HG03439 (cell line): Measurements from ENCODE around the gene KLHL6.
"Not testable (repeated sequence)": the region's sequence is repeated elsewhere in the genome, so short reads cannot be mapped to it uniquely, and the experiment has no call there.

ENCODE experiments used
- ATAC-seq: cut with Tn5 transposase; IDR thresholded peaks from one replicate; pipeline ENCODE4 v1.9.1; 2021; ENCODE audit warnings: mild to moderate bottlenecking, moderate library complexity; ENCODE audit not compliant: unreplicated experiment

The KLHL6 gene

DNA sequence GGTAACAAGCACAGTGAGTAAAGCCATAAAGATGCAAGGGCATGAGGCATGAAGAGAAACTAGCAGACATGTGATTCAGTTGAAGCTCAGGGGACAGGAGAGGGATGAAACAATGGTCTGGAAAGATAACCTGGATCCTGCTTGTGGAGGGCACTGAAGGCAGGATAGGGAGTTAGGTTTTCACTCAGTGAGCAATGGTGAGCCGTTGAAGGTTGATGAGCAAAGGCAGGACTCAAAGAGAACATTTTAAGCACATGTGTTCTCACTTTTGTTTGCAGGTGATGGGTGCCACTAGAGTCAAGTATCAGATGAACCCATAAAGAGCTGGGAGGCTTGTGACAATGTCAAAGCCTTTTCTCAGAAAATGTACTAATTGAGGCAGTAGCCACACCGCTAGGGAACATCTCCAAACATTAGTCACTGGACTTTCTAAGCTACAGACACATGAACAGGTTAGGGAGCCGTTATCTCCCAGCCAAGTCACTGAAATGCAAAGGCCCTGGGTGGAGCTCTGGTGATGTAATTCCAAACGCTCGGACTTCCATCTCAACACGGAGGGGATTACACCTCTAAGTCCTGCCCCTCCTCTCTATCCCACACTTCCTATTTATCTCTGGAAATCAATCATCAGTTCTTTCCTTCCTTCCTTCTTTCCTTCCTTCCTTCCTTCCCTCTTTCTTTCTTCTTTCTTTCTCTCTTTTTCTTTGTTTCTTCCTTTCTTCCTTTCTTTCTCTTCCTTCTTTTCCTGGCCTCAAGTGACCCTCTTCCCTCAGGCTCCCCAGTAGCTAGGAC lies 22.7 kb downstream of the KLHL6 start:
- ATAC-seq = no peak

- ATAC-seq = no peak
Measured at GRCh38 chr3:183529717-183530116, 25.8 kb downstream of the KLHL6 start.

- ATAC-seq = no peak
Measured at GRCh38 chr3:183529185-183529584, 26.3 kb downstream of the KLHL6 start.

GRCh38 chr3:183528758-183529157 lies 26.7 kb downstream of the KLHL6 start:
- ATAC-seq = not testable (repeated sequence)

GRCh38 chr3:183527428-183528379 lies 27.8 kb downstream of the KLHL6 start:
- ATAC-seq = peak; percentile 78

GRCh38 chr3:183526838-183527427 lies 28.6 kb downstream of the KLHL6 start:
- ATAC-seq = peak; percentile 17

DNA sequence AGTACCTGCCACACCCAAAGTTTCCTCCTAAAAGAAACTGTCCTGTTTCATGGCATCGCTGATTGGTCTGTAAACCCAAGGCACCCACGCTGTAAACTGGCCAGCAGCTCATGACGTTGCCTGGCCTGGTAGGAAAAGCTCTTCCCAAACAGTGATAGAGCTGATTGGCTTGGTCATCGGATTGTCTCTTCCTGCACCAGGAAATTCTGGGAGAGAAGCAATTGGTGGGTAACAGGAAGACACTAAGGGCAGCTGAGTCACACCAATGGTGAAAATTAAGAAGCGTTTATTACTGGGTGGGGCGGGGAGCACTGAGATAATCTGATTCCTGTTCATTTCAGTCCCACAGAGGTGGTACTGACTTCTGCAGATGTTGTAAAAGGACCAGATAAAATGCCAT lies 31.0 kb downstream of the KLHL6 start:
- ATAC-seq = no peak

DNA sequence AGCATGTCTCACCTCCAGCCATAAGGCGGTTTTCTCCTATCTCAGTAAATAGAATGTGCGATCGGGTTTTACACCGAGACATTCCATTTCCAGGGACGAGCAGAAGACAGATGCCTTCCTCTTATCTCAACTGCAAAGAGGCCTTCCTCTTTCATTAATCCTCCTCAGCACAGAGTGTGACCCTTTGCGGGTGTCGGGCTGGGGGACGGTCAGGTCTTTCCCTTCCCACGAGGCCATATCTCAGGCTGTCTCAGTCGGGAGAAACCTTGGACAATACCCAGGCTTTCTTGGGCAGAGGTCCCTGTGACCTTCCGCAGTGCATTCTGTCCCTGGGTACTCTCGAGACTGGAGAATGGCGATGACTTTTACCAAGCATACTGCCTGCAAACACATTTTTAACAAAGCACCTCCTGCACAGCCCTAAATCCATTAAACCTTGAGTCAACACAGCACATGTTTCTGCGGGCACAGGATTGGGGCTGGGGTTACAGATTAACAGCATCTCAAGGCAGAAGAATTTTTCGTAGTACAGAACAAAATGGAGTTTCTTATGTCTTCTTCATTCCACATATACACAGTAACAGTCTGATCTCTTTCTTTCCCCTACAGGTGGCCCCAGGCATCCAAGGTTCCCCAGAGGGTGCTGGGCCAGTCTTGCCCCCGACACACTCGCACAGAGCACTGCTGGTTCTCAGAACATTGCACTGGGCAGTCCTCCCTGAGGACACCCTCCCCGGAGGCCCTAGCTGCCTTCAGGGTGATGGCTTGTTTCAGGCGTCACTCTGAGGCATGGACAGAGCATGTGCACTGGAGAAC lies 34.6 kb downstream of the KLHL6 start:
- ATAC-seq = not testable (repeated sequence)

- not testable (repeated sequence) for ATAC-seq
Measured at GRCh38 chr3:183520295-183520694, 35.2 kb downstream of the KLHL6 start.

- ATAC-seq = no peak
Measured at GRCh38 chr3:183519891-183520290, 35.6 kb downstream of the KLHL6 start.

GRCh38 chr3:183518491-183519251 lies 36.8 kb downstream of the KLHL6 start:
- no peak for ATAC-seq

DNA sequence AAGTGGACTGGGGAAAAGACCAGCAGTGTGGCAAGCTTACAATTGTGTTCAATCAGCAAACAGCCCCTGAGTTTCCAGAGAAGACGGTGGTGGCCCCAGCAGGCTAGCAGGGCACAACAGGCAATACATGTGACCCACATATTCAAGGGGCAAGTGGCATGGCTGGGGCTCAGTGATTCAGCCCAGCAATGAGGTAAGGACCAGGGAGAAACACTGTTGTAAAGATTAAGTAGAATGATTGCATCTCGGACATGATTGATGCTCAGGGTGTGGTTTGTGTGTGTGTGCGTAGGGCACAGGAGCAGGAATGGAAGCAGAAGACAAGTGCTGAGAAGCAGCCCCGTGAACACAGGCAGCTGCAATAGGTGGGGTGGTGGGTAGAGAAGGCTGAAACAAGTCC lies 37.9 kb downstream of the KLHL6 start:
- ATAC-seq = no peak

DNA sequence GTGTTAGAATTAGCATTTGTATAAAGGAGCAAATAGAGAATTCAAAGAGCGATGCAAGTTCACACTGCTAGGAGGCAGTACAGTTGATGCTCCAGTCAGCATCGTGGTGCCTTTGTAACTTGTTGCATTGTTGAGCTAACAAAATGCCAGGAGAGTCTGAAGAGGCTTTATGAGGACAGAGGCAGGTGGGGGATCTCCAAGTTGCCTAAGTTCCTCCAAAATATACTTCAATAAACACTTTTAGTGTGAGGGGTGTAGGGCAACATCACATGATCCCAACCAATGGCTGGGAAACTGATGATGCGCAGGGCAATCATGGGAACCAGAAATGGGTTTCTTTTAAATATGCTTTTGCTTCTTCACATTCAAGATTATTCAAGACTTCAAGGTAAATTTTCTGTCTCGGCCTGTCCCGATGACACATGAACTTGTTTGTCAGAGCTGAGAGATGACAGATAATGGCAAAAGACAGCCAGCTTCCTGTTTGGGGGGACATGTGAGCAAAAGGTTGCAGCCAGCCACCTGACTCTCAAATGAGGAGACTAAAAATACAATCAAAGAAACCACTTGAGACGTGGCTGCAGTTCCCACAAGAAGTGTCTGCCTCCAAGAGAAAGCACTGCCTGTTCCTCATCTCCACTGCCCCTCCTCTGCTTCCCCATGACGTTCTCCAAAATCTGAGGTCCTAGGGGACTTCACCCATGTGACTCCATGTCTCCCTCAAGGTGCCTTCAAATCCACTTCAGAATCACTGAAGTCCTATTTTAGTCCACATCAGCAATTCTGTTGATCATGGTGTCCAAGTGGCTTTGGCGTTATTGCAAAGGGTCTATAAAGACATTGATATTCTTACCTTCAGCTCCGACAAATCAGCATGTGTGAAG lies 39.3 kb downstream of the KLHL6 start:
- peak; percentile 70 for ATAC-seq

- ATAC-seq = no peak
Measured at GRCh38 chr3:183514021-183514420, 41.5 kb downstream of the KLHL6 start.

- no peak for ATAC-seq
Measured at GRCh38 chr3:183513046-183513706, 42.3 kb downstream of the KLHL6 start.

GRCh38 chr3:183511286-183512131 lies 44.0 kb downstream of the KLHL6 start:
- peak; percentile 49 for ATAC-seq

- no peak for ATAC-seq
Measured at GRCh38 chr3:183508821-183509220, 46.7 kb downstream of the KLHL6 start.
